Measurements from ENCODE around the gene DYNLT1. TPM values are rescaled to one million over a fixed set of nuclear protein-coding genes. Genes with fewer than 3 reads are reported as not detected.
A peak's percentile ranks its signal among the peaks of the same experiment; 100 is the strongest.

DYNLT1 gene
- total and polyA plus RNA-seq, 9 of the 15 experiments (the other 6 are each of a cell fraction or from before 2014, with no cell fraction given), result 42.2 to 583 (median 127) TPM

DNA sequence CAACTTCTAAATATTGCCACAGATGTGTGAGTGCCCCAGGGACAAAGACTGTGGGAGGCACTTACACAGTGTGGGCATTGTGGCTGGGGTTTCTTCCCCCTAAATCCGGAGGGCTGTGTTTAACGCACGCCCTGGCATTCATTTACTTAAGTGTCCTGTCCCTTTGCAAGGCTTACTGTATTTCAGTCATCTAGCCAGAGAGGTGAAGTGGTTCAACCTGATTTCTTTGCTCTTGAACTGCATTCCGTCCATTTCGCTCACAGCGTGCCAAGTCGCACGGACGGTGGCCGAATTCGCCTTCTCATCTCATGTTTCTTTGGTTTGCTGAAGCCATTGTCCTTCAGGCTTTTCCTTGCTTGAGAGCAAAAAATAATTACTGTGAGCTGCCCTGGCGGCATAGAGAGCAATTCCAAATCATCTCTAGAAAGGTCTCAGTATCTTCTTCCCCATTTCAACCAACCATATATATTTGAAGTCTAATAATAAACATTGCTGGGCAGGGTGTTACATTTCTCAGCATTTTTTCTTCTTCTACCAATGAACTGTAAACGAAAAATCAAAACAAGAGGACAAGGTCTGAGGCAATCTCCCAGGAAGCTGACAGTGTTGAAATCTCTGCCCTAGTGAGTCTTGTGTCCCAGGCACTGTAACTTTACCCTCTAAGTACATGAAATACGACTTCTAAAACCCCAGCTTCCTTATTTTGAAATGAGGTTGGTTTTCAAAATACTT lies 22.3 kb upstream of the DYNLT1 start (continued):
- TF ChIP-seq, protein P1, sequence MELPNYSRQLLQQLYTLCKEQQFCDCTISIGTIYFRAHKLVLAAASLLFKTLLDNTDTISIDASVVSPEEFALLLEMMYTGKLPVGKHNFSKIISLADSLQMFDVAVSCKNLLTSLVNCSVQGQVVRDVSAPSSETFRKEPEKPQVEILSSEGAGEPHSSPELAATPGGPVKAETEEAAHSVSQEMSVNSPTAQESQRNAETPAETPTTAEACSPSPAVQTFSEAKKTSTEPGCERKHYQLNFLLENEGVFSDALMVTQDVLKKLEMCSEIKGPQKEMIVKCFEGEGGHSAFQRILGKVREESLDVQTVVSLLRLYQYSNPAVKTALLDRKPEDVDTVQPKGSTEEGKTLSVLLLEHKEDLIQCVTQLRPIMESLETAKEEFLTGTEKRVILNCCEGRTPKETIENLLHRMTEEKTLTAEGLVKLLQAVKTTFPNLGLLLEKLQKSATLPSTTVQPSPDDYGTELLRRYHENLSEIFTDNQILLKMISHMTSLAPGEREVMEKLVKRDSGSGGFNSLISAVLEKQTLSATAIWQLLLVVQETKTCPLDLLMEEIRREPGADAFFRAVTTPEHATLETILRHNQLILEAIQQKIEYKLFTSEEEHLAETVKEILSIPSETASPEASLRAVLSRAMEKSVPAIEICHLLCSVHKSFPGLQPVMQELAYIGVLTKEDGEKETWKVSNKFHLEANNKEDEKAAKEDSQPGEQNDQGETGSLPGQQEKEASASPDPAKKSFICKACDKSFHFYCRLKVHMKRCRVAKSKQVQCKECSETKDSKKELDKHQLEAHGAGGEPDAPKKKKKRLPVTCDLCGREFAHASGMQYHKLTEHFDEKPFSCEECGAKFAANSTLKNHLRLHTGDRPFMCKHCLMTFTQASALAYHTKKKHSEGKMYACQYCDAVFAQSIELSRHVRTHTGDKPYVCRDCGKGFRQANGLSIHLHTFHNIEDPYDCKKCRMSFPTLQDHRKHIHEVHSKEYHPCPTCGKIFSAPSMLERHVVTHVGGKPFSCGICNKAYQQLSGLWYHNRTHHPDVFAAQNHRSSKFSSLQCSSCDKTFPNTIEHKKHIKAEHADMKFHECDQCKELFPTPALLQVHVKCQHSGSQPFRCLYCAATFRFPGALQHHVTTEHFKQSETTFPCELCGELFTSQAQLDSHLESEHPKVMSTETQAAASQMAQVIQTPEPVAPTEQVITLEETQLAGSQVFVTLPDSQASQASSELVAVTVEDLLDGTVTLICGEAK (IDR thresholded peaks at IDR 0.05), result no peak
- TF ChIP-seq, protein P1 (CRISPR knock-in tag; IDR thresholded peaks at IDR 0.05), result no peak
- no peak for TF ChIP-seq HNRNPLL (IDR thresholded peaks at IDR 0.05; ENCODE audit: low read depth, low read length, poor library complexity, severe bottlenecking)
- no peak for TF ChIP-seq NR2C1 (IDR thresholded peaks at IDR 0.05)
- TF ChIP-seq NR2C1 (tag; IDR thresholded peaks at IDR 0.05), result no peak
- TF ChIP-seq, protein P2, sequence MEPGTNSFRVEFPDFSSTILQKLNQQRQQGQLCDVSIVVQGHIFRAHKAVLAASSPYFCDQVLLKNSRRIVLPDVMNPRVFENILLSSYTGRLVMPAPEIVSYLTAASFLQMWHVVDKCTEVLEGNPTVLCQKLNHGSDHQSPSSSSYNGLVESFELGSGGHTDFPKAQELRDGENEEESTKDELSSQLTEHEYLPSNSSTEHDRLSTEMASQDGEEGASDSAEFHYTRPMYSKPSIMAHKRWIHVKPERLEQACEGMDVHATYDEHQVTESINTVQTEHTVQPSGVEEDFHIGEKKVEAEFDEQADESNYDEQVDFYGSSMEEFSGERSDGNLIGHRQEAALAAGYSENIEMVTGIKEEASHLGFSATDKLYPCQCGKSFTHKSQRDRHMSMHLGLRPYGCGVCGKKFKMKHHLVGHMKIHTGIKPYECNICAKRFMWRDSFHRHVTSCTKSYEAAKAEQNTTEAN (CRISPR knock-in tag; IDR thresholded peaks at IDR 0.05), result no peak
- no peak for TF ChIP-seq GATA2 (CRISPR knock-in tag; IDR thresholded peaks at IDR 0.05)
- TF ChIP-seq, protein P3, sequence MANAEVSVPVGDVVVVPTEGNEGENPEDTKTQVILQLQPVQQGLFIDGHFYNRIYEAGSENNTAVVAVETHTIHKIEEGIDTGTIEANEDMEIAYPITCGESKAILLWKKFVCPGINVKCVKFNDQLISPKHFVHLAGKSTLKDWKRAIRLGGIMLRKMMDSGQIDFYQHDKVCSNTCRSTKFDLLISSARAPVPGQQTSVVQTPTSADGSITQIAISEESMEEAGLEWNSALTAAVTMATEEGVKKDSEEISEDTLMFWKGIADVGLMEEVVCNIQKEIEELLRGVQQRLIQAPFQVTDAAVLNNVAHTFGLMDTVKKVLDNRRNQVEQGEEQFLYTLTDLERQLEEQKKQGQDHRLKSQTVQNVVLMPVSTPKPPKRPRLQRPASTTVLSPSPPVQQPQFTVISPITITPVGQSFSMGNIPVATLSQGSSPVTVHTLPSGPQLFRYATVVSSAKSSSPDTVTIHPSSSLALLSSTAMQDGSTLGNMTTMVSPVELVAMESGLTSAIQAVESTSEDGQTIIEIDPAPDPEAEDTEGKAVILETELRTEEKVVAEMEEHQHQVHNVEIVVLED (CRISPR knock-in tag; IDR thresholded peaks at IDR 0.05), result no peak
- peak; percentile 25 for TF ChIP-seq RNF2 (IDR thresholded peaks at IDR 0.05)
- no peak for TF ChIP-seq SPI1 (IDR thresholded peaks at IDR 0.05; ENCODE audit: borderline replicate concordance, low read depth, low read length)
- TF ChIP-seq, protein P4, sequence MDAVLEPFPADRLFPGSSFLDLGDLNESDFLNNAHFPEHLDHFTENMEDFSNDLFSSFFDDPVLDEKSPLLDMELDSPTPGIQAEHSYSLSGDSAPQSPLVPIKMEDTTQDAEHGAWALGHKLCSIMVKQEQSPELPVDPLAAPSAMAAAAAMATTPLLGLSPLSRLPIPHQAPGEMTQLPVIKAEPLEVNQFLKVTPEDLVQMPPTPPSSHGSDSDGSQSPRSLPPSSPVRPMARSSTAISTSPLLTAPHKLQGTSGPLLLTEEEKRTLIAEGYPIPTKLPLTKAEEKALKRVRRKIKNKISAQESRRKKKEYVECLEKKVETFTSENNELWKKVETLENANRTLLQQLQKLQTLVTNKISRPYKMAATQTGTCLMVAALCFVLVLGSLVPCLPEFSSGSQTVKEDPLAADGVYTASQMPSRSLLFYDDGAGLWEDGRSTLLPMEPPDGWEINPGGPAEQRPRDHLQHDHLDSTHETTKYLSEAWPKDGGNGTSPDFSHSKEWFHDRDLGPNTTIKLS (IDR thresholded peaks at IDR 0.05; ENCODE audit: borderline replicate concordance, low read depth), result no peak
- no peak for TF ChIP-seq KHSRP (IDR thresholded peaks at IDR 0.05)
